Cardiac septum (tissue), 1 donor: ENCODE data around the gene TMCO6. TPM values are rescaled to one million over a fixed set of nuclear protein-coding genes. Genes with fewer than 3 reads are reported as not detected.
"Not testable (repeated sequence)": the region's sequence is repeated elsewhere in the genome, so short reads cannot be mapped to it uniquely, and the experiment has no call there.

Experiments used
- DNase-seq: peaks from one replicate; pipeline ENCODE4 v3.0.0-alpha.2; 2020; ENCODE audit warnings: low spot score
- intact Hi-C: fragments of 100-400 bp; cut with DNase I; formaldehyde crosslinking; loops from one replicate; pipeline ENCODE4 v1.14.0; 2022
- total RNA-seq: library from RNA; stranded (reverse); fragmentation: NEBNext Ultra II Directional; extraction: Animal tissue kit (Norgen Biotek cat#: 25700); gene quantifications from one replicate; pipeline ENCODE4 v1.2.1, GENCODE V29; 2021
- donor health status: DM: no; HTN: no; CAD: no.

Gene TMCO6
- total RNA-seq, 1 donor from 2014 or later: 3.6 TPM

DNA sequence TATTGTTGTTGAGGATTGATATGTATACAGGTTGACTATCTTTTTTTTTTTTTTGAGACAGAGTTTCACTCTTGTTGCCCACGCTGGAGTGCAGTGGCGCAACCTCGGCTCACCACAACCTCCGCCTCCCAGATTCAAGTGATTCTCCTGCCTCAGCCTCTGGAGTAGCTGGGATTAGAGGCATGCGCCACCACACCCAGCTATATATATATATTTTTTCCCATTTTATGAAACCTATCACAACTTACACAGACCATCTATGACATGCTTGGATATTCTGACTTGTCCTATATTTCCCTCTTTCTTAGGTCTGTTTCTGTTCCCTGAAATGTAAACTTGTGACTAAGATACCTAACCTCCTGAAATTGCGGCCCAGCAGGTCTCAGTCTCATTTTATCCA is 11.3 kb upstream of the TMCO6 start:
- intact Hi-C loops: no loop called here
- DNase-seq: no peak

DNA sequence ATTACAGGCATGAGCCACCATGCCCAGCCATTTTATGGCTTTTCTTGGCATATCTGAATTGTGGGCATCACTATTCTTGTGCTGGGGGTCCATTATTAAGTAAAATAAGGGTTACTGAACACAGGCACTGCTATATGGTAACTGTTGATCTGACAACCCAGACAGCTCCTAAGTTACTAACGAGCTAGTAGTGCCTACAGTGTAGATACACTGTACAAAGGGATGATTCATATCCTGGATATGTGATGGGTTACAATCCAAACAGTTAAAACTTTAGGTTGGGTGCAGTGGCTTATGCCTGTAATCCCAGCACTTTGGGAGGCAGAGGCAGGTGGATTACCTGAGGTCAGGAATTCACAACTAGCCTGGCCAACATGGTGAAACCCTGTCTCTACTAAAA is 10.5 kb upstream of the TMCO6 start:
- intact Hi-C loops: no loop called here
- DNase-seq: no peak

DNA sequence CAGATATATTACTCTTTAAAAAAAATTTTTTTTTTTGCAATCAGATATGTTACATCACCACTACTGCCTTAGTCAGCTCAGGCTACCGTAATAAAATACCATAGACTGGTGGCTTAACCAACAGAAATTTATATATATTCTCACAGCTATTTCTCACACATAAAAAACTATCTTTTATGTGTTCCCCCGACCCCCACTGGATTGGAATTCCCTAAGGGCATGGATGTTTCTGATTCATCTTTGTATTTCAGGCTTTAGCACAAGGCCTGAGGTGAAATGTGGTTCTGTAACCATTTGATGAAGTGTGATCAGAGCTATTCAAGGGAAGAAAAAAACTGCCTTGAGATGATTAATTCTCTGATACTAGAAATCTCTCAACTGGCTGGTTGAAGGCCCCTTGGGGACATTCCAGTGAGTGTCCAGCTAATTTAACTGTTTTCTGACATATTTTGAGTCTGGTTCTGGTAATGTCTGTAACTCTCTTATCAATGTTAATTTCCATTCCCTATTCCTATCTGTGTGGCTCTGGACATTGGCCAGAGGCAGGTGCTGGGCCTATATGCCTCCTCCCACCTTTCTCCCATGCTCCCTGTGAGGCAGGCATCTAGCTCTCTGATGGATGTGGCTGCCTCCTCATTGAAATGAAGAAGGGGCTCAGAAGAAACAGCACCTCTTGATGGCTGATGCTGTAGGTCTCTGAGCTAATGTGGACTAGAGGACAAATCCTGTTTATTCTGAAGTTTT is 8.8 kb upstream of the TMCO6 start:
- intact Hi-C loops: loop anchor here (5.0 kb wide), 2 partner anchors 83 to 258 kb away; partner anchors contain the start of gene EIF4EBP3
- no peak for DNase-seq

DNA sequence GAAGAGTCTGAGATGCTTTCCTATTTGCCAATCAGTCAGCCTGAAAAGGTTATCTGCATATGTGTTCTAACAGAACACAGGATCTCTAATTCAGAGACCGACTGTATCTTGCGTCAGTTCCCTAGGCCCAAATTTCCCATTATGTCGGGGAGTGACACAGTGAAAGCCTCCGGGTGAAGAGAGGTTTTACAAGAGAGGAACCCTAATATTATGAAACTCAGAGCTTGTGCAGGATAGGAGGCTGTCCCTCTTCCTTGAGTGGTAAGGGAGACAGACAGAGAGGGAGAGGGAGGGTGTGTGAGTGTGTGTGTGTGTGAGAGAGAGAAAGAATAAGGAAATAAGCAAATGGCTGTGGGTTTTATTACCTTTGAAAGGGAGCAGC is 8.2 kb upstream of the TMCO6 start:
- DNase-seq: no peak
- intact Hi-C loops: loop anchor here (5.0 kb wide), 2 partner anchors 84 to 259 kb away; partner anchors contain the start of gene EIF4EBP3

DNA sequence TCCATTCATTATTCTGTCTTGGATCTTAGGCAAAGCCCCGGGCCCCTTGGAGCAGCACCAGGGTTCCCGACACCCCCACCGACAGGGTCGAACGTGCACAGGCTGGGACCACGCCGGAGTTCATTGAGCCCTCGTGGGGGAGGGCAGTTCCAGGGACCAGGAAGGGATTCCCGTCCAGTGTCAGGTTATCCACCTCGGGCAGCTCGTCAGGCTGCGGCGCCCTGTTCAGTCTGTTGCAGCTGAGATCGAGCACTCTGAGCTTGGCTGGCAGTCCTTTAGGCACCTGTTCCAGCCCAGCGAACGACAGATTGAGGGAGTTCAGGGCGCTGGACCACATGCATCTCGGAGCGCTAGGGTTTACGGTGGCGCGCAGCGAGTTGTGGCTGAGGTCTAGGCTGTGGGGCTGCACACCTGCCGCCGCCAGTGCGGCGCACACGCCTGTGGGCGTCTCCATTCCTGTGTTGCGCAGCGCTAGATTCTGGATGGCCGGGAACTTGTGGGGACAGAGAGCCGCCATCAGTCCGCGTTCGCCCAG is 7.4 kb upstream of the TMCO6 start:
- intact Hi-C loops: loop anchor here (5.0 kb wide), 2 partner anchors 85 to 260 kb away; partner anchors contain the start of gene EIF4EBP3
- peak; percentile 76 for DNase-seq

- peak; percentile 78 for DNase-seq
- intact Hi-C loops: loop anchor here (5.0 kb wide), 2 partner anchors 85 to 260 kb away; partner anchors contain the start of gene EIF4EBP3
Measured at GRCh38 chr5:140632366-140633020, 6.8 kb upstream of the TMCO6 start.

DNA sequence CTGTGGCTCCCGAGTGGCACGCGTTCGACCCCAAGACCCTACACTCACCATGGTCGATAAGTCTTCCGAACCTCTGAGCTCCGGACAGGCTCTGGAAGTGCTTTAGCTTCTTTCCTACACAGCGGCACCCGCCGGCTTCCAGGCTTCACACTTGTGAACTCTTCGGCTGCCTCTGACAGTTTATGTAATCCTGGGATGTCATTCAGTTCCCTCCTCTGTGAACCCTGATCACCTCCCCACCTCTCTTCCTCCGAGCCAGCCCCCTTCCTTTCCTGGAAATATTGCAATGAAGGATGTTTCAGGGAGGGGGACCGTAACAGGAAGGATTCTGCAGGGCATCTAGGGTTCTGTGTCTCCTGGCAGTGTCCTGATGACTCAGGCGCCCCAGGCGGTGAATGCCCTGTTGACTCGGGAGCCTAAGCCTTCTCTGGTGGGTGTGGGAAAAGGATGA is 6.2 kb upstream of the TMCO6 start, which contains the start of gene CD14:
Gene CD14, minus strand, starts transcription at position 155 of the 451 bp plus-strand sequence. Its CDS starts 104 bp downstream, at position 51.
- intact Hi-C loops: loop anchor here (5.0 kb wide), 2 partner anchors 86 to 261 kb away; partner anchors contain the start of gene EIF4EBP3
- DNase-seq: peak; percentile 83

DNA sequence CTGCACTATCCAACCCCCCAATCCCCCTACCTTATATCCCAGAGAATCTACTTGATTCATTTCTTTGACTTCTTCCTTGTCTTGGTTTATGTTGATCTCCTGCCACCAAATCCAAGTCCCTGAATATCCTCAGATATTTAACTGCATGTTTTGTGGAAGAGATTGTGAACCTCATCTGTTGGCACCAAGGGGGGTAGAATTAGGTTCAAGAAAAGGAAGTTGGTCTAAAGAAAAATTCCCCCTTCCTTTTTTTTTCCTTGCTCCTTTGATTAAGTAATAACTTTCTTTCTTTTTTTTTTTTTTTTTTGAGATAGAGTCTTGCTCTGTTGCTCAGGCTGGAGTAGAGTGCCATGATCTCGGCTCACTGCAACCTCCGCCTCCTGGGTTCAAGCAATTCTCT is 5.8 kb upstream of the TMCO6 start:
- intact Hi-C loops: loop anchor here (5.0 kb wide), 2 partner anchors 86 to 261 kb away; partner anchors contain the start of gene EIF4EBP3
- DNase-seq: no peak

DNA sequence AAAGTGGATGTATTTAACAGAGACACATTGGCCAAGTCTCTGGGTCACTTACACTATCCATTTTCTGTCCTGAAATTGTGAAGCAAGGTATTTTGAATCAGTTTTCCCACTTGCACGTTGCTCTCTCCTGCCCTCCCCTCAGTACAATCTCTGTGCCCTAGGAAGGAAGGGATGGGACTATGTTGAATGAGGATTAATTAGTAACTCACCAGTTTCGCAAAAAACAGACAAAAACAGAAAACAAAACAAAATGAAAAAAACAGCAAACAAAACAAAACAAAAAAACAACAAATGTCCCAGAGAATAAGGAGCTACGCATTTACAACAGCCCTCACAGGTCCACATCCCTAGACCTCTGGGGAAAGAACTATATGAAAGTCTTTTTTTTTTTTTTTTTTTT is 5.1 kb upstream of the TMCO6 start:
- intact Hi-C loops: loop anchor here (5.0 kb wide), 2 partner anchors 87 to 262 kb away; partner anchors contain the start of gene EIF4EBP3
- DNase-seq: no peak

DNA sequence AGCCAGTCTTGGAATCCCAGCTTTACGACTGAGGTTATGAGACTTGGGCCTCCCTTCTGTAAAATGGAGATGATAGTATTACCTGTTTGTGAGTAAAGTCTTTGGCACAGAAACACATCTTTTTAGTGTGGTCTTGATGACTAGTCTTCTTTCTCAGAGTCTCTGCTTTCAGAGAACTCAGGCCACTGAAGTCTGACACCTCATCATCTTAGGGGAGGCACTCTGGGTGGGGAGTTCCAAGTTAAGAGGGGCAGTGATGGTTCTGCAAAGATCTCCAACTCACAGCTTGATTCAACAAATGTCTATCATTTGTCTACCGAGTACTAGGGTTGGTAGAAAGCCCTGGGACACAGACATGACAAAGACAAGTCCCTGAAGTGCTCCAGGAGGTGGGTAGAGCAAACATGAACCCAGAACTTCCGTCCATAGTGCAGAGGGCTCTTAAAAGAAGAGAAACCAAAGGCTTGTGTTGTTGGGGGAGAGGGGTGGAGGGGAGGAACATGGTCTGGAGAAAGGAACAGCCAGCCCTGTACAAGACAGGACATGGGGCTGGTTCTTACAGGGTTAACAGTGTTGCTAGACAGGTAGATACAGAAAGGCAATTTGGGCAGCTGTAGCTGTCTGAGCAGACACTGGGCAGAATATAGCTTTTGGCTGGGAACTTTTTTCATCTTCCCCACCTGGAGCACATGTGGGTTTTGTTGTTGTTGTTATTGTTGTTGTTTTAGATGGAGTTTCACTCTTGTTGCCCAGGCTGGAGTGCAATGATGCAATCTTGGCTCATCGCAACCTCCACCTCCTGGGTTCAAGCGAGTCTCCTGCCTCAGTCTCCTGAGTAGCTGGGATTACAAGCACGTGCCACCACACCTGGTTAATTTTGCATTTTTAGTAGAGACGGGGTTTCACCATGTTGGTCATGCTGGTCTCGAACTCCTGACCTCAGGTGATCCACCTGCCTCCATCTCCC is 3.7 kb upstream of the TMCO6 start:
- no peak for DNase-seq
- intact Hi-C loops: loop anchor here (5.0 kb wide), 2 partner anchors 68 to 233 kb away; partner anchors contain the start of gene ANKHD1

- intact Hi-C loops: loop anchor here (5.0 kb wide), 2 partner anchors 70 to 235 kb away; partner anchors contain the start of gene ANKHD1
- no peak for DNase-seq
Measured at GRCh38 chr5:140637371-140638100, 1.7 kb upstream of the TMCO6 start.

- DNase-seq: not testable (repeated sequence)
- intact Hi-C loops: loop anchor here (5.0 kb wide), 2 partner anchors 72 to 237 kb away; partner anchors contain the start of gene ANKHD1
Measured at GRCh38 chr5:140638898-140639147, 428 bp upstream of the TMCO6 start.

GRCh38 chr5:140641716-140642115 is 2.5 kb downstream of the TMCO6 start:
- intact Hi-C loops: no loop called here
- DNase-seq: no peak

DNA sequence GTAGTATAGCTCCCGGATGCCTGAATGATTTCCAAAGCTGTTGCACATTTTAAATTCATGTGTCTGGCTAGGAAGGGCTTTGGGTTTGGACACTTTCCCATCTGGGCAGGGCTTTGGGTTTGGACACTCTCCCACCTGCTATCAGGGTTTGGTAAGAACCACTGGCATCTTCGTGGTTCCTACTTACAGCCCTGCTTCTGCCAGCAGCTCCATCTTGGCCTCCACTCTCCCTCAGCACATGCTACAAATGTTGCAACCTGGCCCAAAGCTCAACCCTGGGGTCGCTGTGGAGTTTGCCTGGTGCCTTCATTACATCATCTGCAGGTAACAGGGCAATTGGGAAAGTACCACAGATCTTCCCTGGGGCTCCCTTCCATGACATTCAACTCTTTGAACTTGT is 3.5 kb downstream of the TMCO6 start:
- DNase-seq: no peak
- intact Hi-C loops: no loop called here

DNA sequence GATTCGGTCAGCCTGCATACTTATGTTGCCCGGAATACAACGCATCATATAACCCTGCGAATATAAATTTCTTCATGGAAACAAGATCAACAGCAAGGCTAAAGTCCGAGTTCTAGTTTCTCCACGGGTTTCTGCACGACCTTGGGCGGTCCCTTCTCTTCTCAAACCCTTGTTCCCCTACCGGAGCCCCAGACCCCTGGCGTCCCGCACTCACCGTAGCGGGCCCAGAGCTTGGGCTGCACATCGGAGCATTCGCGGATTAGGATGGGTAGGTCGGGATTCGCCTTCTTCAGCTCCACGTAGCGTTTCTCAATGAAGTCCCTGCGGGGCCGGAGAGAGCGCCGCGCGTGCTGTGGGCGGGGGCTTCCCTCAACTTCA is 7.8 kb downstream of the TMCO6 start:
- no peak for DNase-seq
- intact Hi-C loops: loop anchor here (2.0 to 5.0 kb wide), 3 partner anchors 18 to 85 kb away; partner anchors contain the start of genes APBB3, HARS1, HARS2 and SLC35A4

GRCh38 chr5:140658870-140659269 is 19.6 kb downstream of the TMCO6 start:
- no peak for DNase-seq
- intact Hi-C loops: no loop called here

DNA sequence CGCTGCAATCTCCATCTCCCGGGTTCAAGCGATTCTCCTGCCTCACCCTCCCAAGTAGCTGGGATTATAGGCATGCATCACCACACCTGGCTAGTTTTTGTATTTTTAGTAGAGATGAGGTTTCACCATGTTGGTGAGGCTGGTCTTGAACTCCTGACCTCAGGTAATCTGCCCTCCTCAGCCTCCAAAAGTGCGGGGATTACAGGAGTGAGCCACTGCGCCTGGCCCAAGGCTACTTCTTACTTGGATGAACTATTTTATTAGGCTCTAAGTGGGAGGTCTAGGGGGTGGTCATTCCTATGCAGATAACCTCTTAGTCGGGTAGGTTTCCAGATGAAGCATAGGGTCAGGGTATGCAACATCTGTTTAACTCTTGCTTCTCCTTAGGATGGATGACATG is 21.1 kb downstream of the TMCO6 start:
- DNase-seq, intact Hi-C loops: not testable (repeated sequence)

DNA sequence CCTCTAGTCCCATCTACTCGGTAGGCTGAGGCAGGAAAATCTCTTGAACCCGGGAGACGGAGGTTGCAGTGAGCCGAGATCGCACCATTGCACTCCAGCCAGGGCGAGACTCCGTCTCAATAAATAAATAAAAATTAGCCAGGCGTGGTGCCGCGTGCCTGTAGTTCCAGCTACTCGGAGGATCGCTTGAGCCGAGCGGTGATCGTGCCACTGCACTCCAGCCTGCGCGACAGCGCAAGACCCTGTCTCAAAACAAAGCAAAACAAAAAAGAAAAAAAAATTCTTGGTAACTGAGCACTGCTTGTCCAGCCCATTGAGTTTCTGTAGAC is 24.7 kb downstream of the TMCO6 start:
- DNase-seq: no peak

More for the DNA sequence above, 24.7 kb downstream of the TMCO6 start:
- intact Hi-C loops: loop anchor here (1.0 to 2.0 kb wide), 2 partner anchors 17 to 27 kb away; partner anchors contain the start of genes HARS1, HARS2, IK and NDUFA2
